H9 (cell line): Measurements from ENCODE around the gene PDE4B. TPM values are rescaled to one million over a fixed set of nuclear protein-coding genes. Genes with fewer than 3 reads are reported as not detected.

Experiments used
- DNase-seq: peaks from one replicate; pipeline ENCODE4 v3.0.0-alpha.2; 2017
- H2AFZ ChIP-seq: one replicate; pipeline ENCODE4 v1.6.1; 2013; ENCODE audit warnings: mild to moderate bottlenecking, low read length, control low read depth, moderate library complexity
- H2AK5ac ChIP-seq: 2 replicates; pipeline ENCODE4 v1.6.1; 2013; ENCODE audit warnings: low read length, control low read depth, mixed read lengths; ENCODE audit not compliant: insufficient read length
- H2BK120ac ChIP-seq: one replicate; pipeline ENCODE4 v1.6.1; 2013; ENCODE audit warnings: low read depth, mild to moderate bottlenecking, low read length, control low read depth, inconsistent platforms; ENCODE audit not compliant: poor library complexity, severe bottlenecking
- H2BK12ac ChIP-seq: 2 replicates; pipeline ENCODE4 v1.6.1; 2013; ENCODE audit warnings: low read length, control low read depth, mixed read lengths, low read depth; ENCODE audit not compliant: insufficient read length
- H2BK15ac ChIP-seq: 2 replicates; pipeline ENCODE4 v1.6.1; 2013; ENCODE audit warnings: low read depth, low read length, control low read depth
- H2BK20ac ChIP-seq: one replicate; pipeline ENCODE4 v1.6.1; 2013; ENCODE audit warnings: low read depth, mild to moderate bottlenecking, low read length, control low read depth, inconsistent platforms; ENCODE audit not compliant: poor library complexity, severe bottlenecking
- H2BK5ac ChIP-seq: 2 replicates; pipeline ENCODE4 v1.6.1; 2013; ENCODE audit warnings: low read length, control low read depth, mixed read lengths; ENCODE audit not compliant: insufficient read length
- H3K14ac ChIP-seq: 2 replicates; pipeline ENCODE4 v1.6.1; 2013; ENCODE audit warnings: low read length, control low read depth; ENCODE audit not compliant: insufficient read depth
- H3K18ac ChIP-seq: 2 replicates; pipeline ENCODE4 v1.6.1; 2013; ENCODE audit warnings: low read depth, mild to moderate bottlenecking, mixed read lengths, low read length, control low read depth; ENCODE audit not compliant: insufficient read length
- H3K23ac ChIP-seq: 2 replicates; pipeline ENCODE4 v1.6.1; 2013; ENCODE audit warnings: low read length, control low read depth, mixed read lengths, low read depth; ENCODE audit not compliant: insufficient read length
- H3K23me2 ChIP-seq: 2 replicates; pipeline ENCODE4 v1.6.1; 2013; ENCODE audit warnings: low read depth, mild to moderate bottlenecking, mixed read lengths, low read length, control low read depth; ENCODE audit not compliant: insufficient read length, poor library complexity, severe bottlenecking
- H3K27ac ChIP-seq: 2 replicates; pipeline ENCODE4 v1.5.1; 2013; ENCODE audit warnings: low read length, control low read depth, mixed read lengths, low read depth; ENCODE audit not compliant: insufficient read length
- H3K27me3 ChIP-seq: 2 replicates; pipeline ENCODE4 v1.6.1; 2013; ENCODE audit warnings: low read length, control low read depth, inconsistent platforms; ENCODE audit not compliant: insufficient read depth
- H3K4ac ChIP-seq: 2 replicates; pipeline ENCODE4 v1.6.1; 2013; ENCODE audit warnings: low read depth, mild to moderate bottlenecking, control low read depth, inconsistent platforms, low read length, moderate library complexity
- H3K4me1 ChIP-seq: 2 replicates; pipeline ENCODE4 v1.6.1; 2013; ENCODE audit warnings: low read length, control low read depth, inconsistent platforms; ENCODE audit not compliant: insufficient read depth
- H3K4me2 ChIP-seq: 2 replicates; pipeline ENCODE4 v1.6.1; 2013; ENCODE audit warnings: low read length, control low read depth, mixed read lengths; ENCODE audit not compliant: insufficient read length, insufficient read depth
- H3K56ac ChIP-seq: 2 replicates; pipeline ENCODE4 v1.6.1; 2013; ENCODE audit warnings: low read depth, mild to moderate bottlenecking, mixed read lengths, low read length, control low read depth; ENCODE audit not compliant: insufficient read length
- H3K79me1 ChIP-seq: 2 replicates; pipeline ENCODE4 v1.6.1; 2013; ENCODE audit warnings: low read depth, mild to moderate bottlenecking, moderate library complexity, low read length, control low read depth, inconsistent platforms; ENCODE audit not compliant: insufficient read depth, poor library complexity, severe bottlenecking
- H3K79me2 ChIP-seq: 2 replicates; pipeline ENCODE4 v1.6.1; 2013; ENCODE audit warnings: low read length, control low read depth, inconsistent platforms; ENCODE audit not compliant: insufficient read depth
- H3K9ac ChIP-seq: 2 replicates; pipeline ENCODE4 v1.6.1; 2013; ENCODE audit warnings: low read length, control low read depth, mixed read lengths; ENCODE audit not compliant: insufficient read length; ENCODE audit errors: extremely low read depth
- H3K9me3 ChIP-seq: one replicate; pipeline ENCODE4 v1.6.1; 2013; ENCODE audit warnings: low read depth, low read length, inconsistent platforms; ENCODE audit not compliant: control insufficient read depth
- H3T11ph ChIP-seq: one replicate; pipeline ENCODE4 v1.6.1; 2013; ENCODE audit warnings: mild to moderate bottlenecking, low read length, control low read depth, inconsistent platforms
- H4K20me1 ChIP-seq: one replicate; pipeline ENCODE4 v1.6.1; 2013; ENCODE audit not compliant: control insufficient read depth, insufficient read length, insufficient read depth
- H4K5ac ChIP-seq: 2 replicates; pipeline ENCODE4 v1.6.1; 2013; ENCODE audit warnings: low read depth, mild to moderate bottlenecking, mixed read lengths, low read length, control low read depth; ENCODE audit not compliant: insufficient read length
- H4K8ac ChIP-seq: replicated peaks from 2 replicates; pipeline ENCODE4 v1.6.1; 2013; ENCODE audit warnings: low read length, control low read depth, mixed read lengths, low read depth; ENCODE audit not compliant: insufficient read length
- H4K91ac ChIP-seq: 2 replicates; pipeline ENCODE4 v1.6.1; 2013; ENCODE audit warnings: low read depth, mild to moderate bottlenecking, moderate library complexity, mixed read lengths, low read length, control low read depth; ENCODE audit not compliant: insufficient read length
- H3K27ac Mint-ChIP-seq, 3 experiments: 2 replicates in 2 of 3; 3 replicates in 1 of 3; pipeline ENCODE4 v1.8.0; 2020 to 2021; ENCODE audit warnings: mixed read lengths in 3 of 3, mild to moderate bottlenecking in 1 of 3, moderate library complexity in 1 of 3
- H3K27me3 Mint-ChIP-seq: 2 replicates; pipeline ENCODE4 v1.8.0; 2021; ENCODE audit warnings: low read depth, mild to moderate bottlenecking, moderate library complexity, mixed read lengths
- H3K36me3 Mint-ChIP-seq, 3 experiments: 2 replicates in 2 of 3; 3 replicates in 1 of 3; pipeline ENCODE4 v1.8.0; 2020 to 2021; ENCODE audit warnings: low read depth in 3 of 3, mixed read lengths in 3 of 3; ENCODE audit not compliant: insufficient read depth in 1 of 3
- H3K4me1 Mint-ChIP-seq, 2 experiments: 2 replicates each; pipeline ENCODE4 v1.8.0; 2020; ENCODE audit warnings: mixed read lengths in 2 of 2
- H3K4me3 Mint-ChIP-seq, 2 experiments: 2 replicates in 1 of 2; 3 replicates in 1 of 2; pipeline ENCODE4 v1.8.0; 2020 to 2021; ENCODE audit warnings: mild to moderate bottlenecking in 2 of 2, mixed read lengths in 2 of 2, moderate library complexity in 1 of 2
- H3K9me3 Mint-ChIP-seq, 2 experiments: 2 replicates in 1 of 2; 3 replicates in 1 of 2; pipeline ENCODE4 v1.8.0; 2020; ENCODE audit warnings: mild to moderate bottlenecking in 2 of 2, mixed read lengths in 2 of 2, moderate library complexity in 1 of 2
- WGBS: extraction: QIAGEN DNeasy Blood & Tissue Kit; methylation state at CpG from one replicate; pipeline ENCODE4 v1.1.7; 2013; ENCODE audit warnings: missing lambda C conversion rate, low lambda C conversion rate, mixed read lengths; ENCODE audit not compliant: insufficient read length; ENCODE audit errors: extremely low coverage; 5-methylcytosine and 5-hydroxymethylcytosine counted together
- total RNA-seq: library from RNA; stranded (reverse); gene quantifications from 2 replicates; pipeline ENCODE4 v1.2.1, GENCODE V29; 2021
- TF ChIP-seq, protein P1 (sequence below): fragments of 200-600 bp; sonication (generic); conservative IDR thresholded peaks from 3 replicates; pipeline ENCODE4 v1.8.0; 2021; ENCODE audit warnings: antibody characterized with exemption, mild to moderate bottlenecking

PDE4B gene
- total RNA-seq, 1 experiment from 2014 or later: 19.8 TPM

GRCh38 chr1:66046415-66046814 is 253.7 kb downstream of the PDE4B start:
- Histone ChIP-seq H2BK12ac (no peak overlapping the region), H3K56ac (no peak overlapping the region), H2BK5ac (no peak overlapping the region), H4K5ac (no peak overlapping the region), H3T11ph (no peak overlapping the region), H2AK5ac (no peak overlapping the region), H3K9ac (no peak overlapping the region), H4K91ac (no peak overlapping the region), H3K4ac (no peak overlapping the region), H3K27me3 (no peaks in the 10 kb centered on the region), H3K18ac (no peak overlapping the region), H2BK20ac (no peak overlapping the region), H2BK120ac (no peak overlapping the region), H3K27ac (no peak overlapping the region), H4K20me1 (no peaks in the 10 kb centered on the region), H4K8ac (no peak overlapping the region), H3K23ac (no peak overlapping the region), H3K79me2 (no peaks in the 10 kb centered on the region), H3K23me2 (no peaks in the 10 kb centered on the region), H3K4me1 (no peaks in the 10 kb centered on the region), H3K4me2 (no peak overlapping the region), H3K14ac (no peak overlapping the region), H3K79me1 (no peaks in the 10 kb centered on the region), H2AFZ (no peak overlapping the region), H3K9me3 (no peaks in the 10 kb centered on the region), H2BK15ac (no peak overlapping the region)
- TF ChIP-seq, protein P1, sequence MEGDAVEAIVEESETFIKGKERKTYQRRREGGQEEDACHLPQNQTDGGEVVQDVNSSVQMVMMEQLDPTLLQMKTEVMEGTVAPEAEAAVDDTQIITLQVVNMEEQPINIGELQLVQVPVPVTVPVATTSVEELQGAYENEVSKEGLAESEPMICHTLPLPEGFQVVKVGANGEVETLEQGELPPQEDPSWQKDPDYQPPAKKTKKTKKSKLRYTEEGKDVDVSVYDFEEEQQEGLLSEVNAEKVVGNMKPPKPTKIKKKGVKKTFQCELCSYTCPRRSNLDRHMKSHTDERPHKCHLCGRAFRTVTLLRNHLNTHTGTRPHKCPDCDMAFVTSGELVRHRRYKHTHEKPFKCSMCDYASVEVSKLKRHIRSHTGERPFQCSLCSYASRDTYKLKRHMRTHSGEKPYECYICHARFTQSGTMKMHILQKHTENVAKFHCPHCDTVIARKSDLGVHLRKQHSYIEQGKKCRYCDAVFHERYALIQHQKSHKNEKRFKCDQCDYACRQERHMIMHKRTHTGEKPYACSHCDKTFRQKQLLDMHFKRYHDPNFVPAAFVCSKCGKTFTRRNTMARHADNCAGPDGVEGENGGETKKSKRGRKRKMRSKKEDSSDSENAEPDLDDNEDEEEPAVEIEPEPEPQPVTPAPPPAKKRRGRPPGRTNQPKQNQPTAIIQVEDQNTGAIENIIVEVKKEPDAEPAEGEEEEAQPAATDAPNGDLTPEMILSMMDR: no peak
- no peaks in the 10 kb centered on the region; the same call in 1 of the 2 replicates for H3K27me3 Mint-ChIP-seq
- WGBS: no CpG with 5 or more reads among the region's 4 CpGs
- no peaks in the 10 kb centered on the region for H3K36me3 Mint-ChIP-seq
- no peak overlapping the region for H3K27ac Mint-ChIP-seq
- H3K4me3 Mint-ChIP-seq: no peak overlapping the region
- DNase-seq: no peak
- no peaks in the 10 kb centered on the region for H3K9me3 Mint-ChIP-seq
- H3K4me1 Mint-ChIP-seq: no peaks in the 10 kb centered on the region
